22Rv1 (cell line): Measurements from ENCODE around the gene ANGPTL2.

ENCODE experiments used
- ZFX ChIP-seq: fragments of 450-650 bp; IDR thresholded peaks from 2 replicates; pipeline ENCODE4 v1.6.1; 2017; ENCODE audit warnings: antibody characterized with exemption, borderline replicate concordance
- TF ChIP-seq, protein P1 (sequence below): fragments of 450-650 bp; IDR thresholded peaks from 2 replicates; pipeline ENCODE4 v1.5.1; 2017; ENCODE audit warnings: mild to moderate bottlenecking

DNA sequence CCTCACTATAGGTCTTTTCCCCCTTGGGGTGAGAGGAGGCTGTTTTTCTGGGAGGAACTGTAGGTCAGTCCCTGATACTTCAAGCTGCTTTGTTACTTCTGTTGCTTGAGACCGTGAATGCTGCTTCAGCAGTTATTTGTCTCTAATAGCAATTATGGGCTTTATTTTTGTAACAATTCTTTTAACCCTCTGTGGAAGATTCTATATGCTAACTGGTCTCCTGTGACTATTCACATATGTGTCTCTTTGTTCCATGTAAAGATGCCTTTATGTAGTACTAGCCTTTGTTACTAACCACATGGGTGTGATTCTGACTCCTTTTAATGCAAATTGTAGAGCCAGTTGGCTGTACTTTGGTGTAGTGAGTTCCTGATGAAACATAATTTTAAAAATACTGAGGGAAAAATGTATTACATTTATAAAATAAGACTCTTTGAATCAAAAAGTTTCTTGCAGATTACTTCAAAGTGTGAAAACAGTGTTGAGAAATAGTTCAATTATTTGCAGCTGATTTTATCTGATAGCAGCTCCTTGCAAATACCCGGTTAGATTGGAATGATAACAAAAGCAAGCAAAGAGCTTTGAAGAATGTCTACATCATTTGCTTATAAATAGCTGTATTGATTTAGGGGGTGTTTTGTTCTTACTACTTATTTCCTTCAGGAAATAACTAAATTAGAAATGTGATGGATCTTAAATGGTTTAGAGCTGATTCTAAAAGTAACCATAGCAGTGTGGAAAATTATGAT lies 46.6 kb downstream of the ANGPTL2 start:
- TF ChIP-seq, protein P1, sequence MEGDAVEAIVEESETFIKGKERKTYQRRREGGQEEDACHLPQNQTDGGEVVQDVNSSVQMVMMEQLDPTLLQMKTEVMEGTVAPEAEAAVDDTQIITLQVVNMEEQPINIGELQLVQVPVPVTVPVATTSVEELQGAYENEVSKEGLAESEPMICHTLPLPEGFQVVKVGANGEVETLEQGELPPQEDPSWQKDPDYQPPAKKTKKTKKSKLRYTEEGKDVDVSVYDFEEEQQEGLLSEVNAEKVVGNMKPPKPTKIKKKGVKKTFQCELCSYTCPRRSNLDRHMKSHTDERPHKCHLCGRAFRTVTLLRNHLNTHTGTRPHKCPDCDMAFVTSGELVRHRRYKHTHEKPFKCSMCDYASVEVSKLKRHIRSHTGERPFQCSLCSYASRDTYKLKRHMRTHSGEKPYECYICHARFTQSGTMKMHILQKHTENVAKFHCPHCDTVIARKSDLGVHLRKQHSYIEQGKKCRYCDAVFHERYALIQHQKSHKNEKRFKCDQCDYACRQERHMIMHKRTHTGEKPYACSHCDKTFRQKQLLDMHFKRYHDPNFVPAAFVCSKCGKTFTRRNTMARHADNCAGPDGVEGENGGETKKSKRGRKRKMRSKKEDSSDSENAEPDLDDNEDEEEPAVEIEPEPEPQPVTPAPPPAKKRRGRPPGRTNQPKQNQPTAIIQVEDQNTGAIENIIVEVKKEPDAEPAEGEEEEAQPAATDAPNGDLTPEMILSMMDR, result no peak
- TF ChIP-seq ZFX, result no peak
